Measurements from ENCODE around the gene AQP9. TPM values are rescaled to one million over a fixed set of nuclear protein-coding genes. Genes with fewer than 3 reads are reported as not detected.
"Not testable (repeated sequence)": the region's sequence is repeated elsewhere in the genome, so short reads cannot be mapped to it uniquely, and the experiment has no call there.

Gene AQP9, protein sequence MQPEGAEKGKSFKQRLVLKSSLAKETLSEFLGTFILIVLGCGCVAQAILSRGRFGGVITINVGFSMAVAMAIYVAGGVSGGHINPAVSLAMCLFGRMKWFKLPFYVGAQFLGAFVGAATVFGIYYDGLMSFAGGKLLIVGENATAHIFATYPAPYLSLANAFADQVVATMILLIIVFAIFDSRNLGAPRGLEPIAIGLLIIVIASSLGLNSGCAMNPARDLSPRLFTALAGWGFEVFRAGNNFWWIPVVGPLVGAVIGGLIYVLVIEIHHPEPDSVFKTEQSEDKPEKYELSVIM
- total RNA-seq (2014; rRNA removed; shearing (Covaris generic)): not detected in 2 replicates

DNA sequence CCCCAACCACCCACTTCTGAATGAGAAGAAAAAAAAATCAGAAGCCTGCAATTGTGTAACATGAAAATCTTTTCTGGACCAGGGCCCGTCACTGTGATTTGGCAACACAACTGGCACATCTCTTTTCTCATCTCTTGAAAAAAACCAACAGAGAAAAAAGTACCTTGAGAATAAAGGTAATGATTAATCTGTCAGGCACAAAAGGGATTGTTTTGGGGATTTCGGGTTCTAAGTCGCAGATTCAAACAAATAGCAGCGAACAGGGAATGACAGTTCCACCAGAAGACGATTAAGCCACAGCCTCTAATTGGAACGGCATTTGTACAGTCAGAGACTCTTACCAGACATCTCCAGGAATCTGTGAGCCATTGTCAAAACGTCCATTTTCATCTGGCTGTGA is at the start of gene AQP9:
Gene AQP9 (plus strand): TSS at position 276 of the 400 bp plus-strand sequence. CDS start 185 bp downstream, outside the sequence.
- no peak for DNase-seq (ENCODE audit: low read depth)

- no peak for DNase-seq (ENCODE audit: low read depth)
Measured at GRCh38 chr15:58095415-58095814, 42.8 kb upstream of the AQP9 start.

GRCh38 chr15:58096529-58097084 is 41.6 kb upstream of the AQP9 start:
- DNase-seq (ENCODE audit: low read depth): no peak

GRCh38 chr15:58103482-58103881 is 34.7 kb upstream of the AQP9 start:
- DNase-seq (ENCODE audit: low read depth): no peak

DNA sequence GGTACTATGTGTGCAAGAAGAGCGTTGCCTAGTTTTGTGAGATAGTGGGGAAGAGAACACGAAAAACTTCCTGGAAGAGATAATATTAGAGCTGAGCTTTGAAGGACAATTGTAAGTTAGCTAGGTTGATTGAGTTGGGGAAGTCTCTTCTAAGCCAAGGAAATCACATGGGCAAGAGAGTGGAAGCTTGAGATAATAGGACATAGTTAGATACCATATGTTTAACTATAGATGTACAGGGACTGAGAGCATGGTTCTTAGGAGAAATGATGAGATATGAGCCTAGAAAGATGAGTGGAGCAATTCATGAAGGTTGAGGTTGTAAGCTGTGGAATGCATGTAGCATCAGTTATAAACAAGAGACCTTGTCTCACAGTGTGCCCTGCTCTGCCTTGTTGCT is 30.1 kb upstream of the AQP9 start:
- DNase-seq (ENCODE audit: low read depth): no peak

DNA sequence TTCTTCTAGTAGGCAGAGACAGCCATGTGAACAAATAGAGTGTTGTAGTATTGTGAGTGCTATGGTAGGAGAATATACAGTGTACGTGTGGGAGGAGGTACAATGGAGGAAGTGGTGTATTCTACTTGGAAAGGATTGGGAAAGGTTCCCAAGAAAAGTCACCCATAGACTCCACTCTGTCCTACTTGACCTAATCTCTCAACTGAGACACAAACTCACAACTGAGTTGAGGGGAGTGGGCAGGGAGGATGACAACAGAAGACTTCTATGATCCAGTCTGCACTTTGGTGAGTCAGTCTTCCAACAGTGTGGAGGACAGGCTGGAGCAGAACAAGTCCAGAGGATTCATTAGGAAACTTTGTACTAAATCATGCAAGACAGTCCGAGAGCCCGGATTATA is 28.8 kb upstream of the AQP9 start:
- no peak for DNase-seq (ENCODE audit: low read depth)

GRCh38 chr15:58110999-58111717 is 27.0 kb upstream of the AQP9 start:
- no peak for DNase-seq (ENCODE audit: low read depth)

- DNase-seq (ENCODE audit: low read depth): no peak
Measured at GRCh38 chr15:58111718-58112104, 26.5 kb upstream of the AQP9 start.

GRCh38 chr15:58113358-58113757 is 24.8 kb upstream of the AQP9 start:
- DNase-seq (ENCODE audit: low read depth): not testable (repeated sequence)

DNA sequence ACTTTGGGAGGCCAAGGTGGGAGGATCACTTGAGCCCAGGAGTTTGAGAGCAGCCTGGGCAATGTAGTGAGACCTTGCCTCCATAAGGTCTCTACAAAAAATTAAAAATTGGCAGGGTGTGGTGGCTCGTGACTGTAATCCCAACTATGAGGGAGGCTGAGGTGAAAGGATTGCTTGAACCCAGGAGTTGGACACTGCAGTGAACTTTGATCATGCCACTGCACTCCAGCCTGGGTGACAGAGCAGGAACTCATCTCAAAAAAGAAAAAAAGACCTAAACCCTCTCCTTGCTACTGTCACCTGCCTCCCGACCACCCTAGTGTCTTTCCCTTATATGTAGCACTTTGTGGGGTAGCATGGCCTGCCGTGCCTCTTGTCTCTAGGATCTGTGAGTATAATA is 23.8 kb upstream of the AQP9 start:
- no peak for DNase-seq (ENCODE audit: low read depth)

GRCh38 chr15:58114812-58115211 is 23.4 kb upstream of the AQP9 start:
- no peak for DNase-seq (ENCODE audit: low read depth)

GRCh38 chr15:58115692-58116091 is 22.5 kb upstream of the AQP9 start:
- DNase-seq (ENCODE audit: low read depth): peak; percentile 11

DNA sequence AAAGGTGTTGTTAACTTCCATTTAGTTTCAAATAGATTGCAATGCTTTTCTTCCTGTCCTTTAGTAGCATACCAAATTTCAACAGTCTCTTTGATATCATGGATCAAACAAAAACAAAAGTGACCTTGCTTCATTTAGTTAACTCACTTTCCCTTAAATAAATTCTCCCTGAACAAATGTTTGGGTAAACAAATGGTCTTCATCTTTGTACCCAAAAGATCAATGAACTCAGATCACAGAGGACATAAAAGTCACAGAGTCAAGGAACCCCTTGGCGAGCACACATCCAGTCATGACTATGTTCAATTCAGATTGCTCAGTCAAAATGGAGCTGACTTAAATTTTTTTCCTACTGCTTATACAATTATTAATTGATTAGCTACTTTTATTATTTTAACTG is 20.6 kb upstream of the AQP9 start:
- DNase-seq (ENCODE audit: low read depth): no peak

- no peak for DNase-seq (ENCODE audit: low read depth)
Measured at GRCh38 chr15:58118272-58118671, 19.9 kb upstream of the AQP9 start.

- no peak for DNase-seq (ENCODE audit: low read depth)
Measured at GRCh38 chr15:58119016-58119415, 19.2 kb upstream of the AQP9 start.

DNA sequence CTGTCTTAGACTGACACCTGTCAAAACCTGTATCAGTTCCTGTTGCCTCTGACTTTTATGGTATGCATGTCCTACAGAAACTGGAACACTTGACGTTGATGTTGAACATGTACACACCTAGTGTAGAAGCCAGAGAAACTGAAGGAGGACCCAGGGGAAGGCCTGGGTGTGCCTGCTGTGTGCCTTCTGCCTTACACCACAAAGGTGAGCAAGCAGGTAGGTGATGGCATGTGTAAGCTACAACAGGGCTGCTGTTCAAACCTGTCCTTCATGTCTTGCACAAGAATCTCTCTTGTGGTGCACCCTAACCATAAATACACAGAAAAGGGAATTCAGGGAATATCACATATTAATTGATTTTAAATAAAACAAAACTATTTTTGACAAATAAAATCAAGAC is 13.6 kb upstream of the AQP9 start:
- no peak for DNase-seq (ENCODE audit: low read depth)

- DNase-seq (ENCODE audit: low read depth): no peak
Measured at GRCh38 chr15:58125333-58125732, 12.8 kb upstream of the AQP9 start.

GRCh38 chr15:58134886-58135285 is 3.3 kb upstream of the AQP9 start:
- DNase-seq (ENCODE audit: low read depth): no peak

- DNase-seq (ENCODE audit: low read depth): no peak
Measured at GRCh38 chr15:58135511-58136174, 2.5 kb upstream of the AQP9 start.

GRCh38 chr15:58136731-58137130 is 1.4 kb upstream of the AQP9 start:
- no peak for DNase-seq (ENCODE audit: low read depth)

DNA sequence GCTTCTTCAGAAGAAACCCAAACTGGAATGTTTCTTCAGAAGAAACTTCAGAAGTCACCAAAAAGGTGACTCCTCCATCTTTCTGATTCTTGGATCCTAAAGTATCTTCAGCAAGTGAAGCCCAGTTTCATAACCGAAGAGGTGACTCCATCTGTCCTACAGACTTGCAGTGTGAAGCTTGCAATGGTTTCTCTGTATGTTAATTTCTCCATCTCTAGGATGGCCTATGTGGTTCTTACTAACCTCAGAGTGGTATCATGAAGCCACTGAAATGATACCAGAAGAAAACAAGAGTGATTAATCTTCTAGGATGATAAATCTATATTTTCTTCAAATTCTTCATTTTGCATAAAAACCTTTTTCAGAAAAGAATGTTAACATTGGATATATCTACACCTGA is 495 bp upstream of the AQP9 start:
- DNase-seq (ENCODE audit: low read depth): no peak

DNA sequence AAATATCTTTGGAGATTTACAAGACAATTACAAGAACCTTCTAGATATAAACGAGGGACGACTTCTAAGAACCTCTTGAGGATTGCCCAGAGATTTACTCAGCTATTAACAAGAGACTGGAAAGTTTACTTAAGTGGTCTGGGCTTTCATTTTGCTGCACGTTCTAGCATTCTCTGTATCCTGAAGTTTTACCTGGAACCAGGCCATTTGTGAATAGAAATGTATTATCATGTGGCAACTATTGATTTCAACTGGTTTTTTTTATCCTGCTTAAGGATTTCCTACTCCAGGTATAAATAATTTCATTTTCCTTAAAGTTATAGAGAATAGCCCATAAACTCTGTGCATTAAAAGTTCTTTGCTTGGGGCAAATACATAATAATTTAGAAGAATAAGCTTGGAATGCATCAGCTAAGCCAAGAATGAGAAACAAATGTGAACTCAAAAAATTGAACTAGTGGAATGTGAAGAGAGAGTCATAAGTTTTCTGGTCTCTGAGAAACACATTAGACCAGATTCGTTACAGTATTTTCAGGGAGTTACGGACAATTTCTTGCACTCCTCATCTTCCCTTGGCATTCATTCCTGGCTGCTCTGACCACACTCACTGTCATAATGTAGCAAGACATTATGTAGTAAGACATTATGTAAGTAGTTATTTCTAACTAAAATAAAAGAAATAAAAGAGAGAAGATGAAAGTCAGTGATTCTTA is 1.3 kb downstream of the AQP9 start:
- no peak for DNase-seq (ENCODE audit: low read depth)
